PC-9 (cell line): ENCODE results near the gene LACTB. TPM values are rescaled to one million over a fixed set of nuclear protein-coding genes. Genes with fewer than 3 reads are reported as not detected.

ENCODE experiments used
- BruUV-seq: library from RNA; stranded (reverse); fragments of 400-500 nt; replicated peaks from 2 replicates; lab custom pipeline; 2021; lab: Mats Ljungman, UMichigan
- CTCF ChIA-PET: fragments of 300-600 bp; sonication (Branson Sonifier 250); formaldehyde crosslinking; loops from one replicate; lab custom pipeline; 2022; ENCODE audit warnings: antibody characterized with exemption; lab: Charles Lee
- POLR2A ChIA-PET: fragments of 300-600 bp; sonication (Branson Sonifier 250); formaldehyde crosslinking; loops from one replicate; lab custom pipeline; 2022; ENCODE audit warnings: antibody characterized with exemption; ENCODE audit not compliant: unreplicated experiment; lab: Charles Lee
- DNase-seq, 2 experiments: peaks; one replicate each; pipeline versions ENCODE4 v3.0.0 to v3.0.0-alpha.2; 2015 to 2022; ENCODE audit warnings: mixed read lengths in 1 of 2
- H2AFZ ChIP-seq: fragments of 200-600 bp; sonication (generic); 2 replicates; pipeline ENCODE4 v1.8.1; 2017; ENCODE audit warnings: antibody characterized with exemption
- H3F3A ChIP-seq: fragments of 200-600 bp; sonication (generic); 2 replicates; pipeline ENCODE4 v1.8.1; 2017; ENCODE audit warnings: antibody characterized with exemption, mild to moderate bottlenecking, low read depth; ENCODE audit not compliant: insufficient read depth
- H3K27ac ChIP-seq: fragments of 200-600 bp; sonication (generic); 2 replicates; pipeline ENCODE4 v1.6.1; 2016; ENCODE audit warnings: mixed run types
- H3K27me3 ChIP-seq: fragments of 200-600 bp; sonication (generic); 2 replicates; pipeline ENCODE4 v1.6.1; 2016; ENCODE audit warnings: low read depth, mixed run types; ENCODE audit not compliant: insufficient read depth
- H3K36me3 ChIP-seq: fragments of 200-600 bp; sonication (generic); 2 replicates; pipeline ENCODE4 v1.6.1; 2016; ENCODE audit warnings: low read depth, mixed run types
- H3K4me1 ChIP-seq: fragments of 200-600 bp; sonication (generic); replicated peaks from 2 replicates; pipeline ENCODE4 v1.6.1; 2016; ENCODE audit warnings: mixed run types; ENCODE audit not compliant: insufficient read depth
- H3K4me2 ChIP-seq: fragments of 200-600 bp; sonication (generic); 2 replicates; pipeline ENCODE4 v1.6.1; 2017; ENCODE audit warnings: mixed run types
- H3K4me3 ChIP-seq: fragments of 200-600 bp; sonication (generic); 2 replicates; pipeline ENCODE4 v1.6.1; 2016; ENCODE audit warnings: mixed run types
- H3K79me2 ChIP-seq: fragments of 200-600 bp; sonication (generic); 2 replicates; pipeline ENCODE4 v1.6.1; 2017; ENCODE audit warnings: low read depth, mixed run types
- H3K9me2 ChIP-seq: fragments of 200-600 bp; sonication (generic); 2 replicates; pipeline ENCODE4 v1.8.1; 2017; ENCODE audit warnings: mild to moderate bottlenecking; ENCODE audit not compliant: insufficient read depth
- H3K9me3 ChIP-seq: fragments of 200-600 bp; sonication (generic); 2 replicates; pipeline ENCODE4 v1.8.1; 2016; ENCODE audit warnings: low read depth; ENCODE audit not compliant: insufficient read depth
- H4K20me1 ChIP-seq: fragments of 200-600 bp; sonication (generic); 2 replicates; pipeline ENCODE4 v1.8.1; 2017; ENCODE audit not compliant: insufficient read depth
- CTCF ChIP-seq: fragments of 200-600 bp; sonication (generic); conservative IDR thresholded peaks from 2 replicates; pipeline ENCODE4 v1.6.1; 2017; ENCODE audit warnings: mixed run types, antibody characterized with exemption, mild to moderate bottlenecking, moderate library complexity
- EZH2 ChIP-seq: fragments of 200-600 bp; sonication (generic); IDR thresholded peaks from 2 replicates; pipeline ENCODE4 v1.8.0; 2017; ENCODE audit warnings: antibody characterized with exemption, low read depth
- intact Hi-C: fragments of 100-400 bp; cut with micrococcal nuclease; formaldehyde crosslinking; loops from one replicate; pipeline ENCODE4 v1.10.0; 2022; ENCODE audit not compliant: unreplicated experiment
- total RNA-seq: library from RNA; stranded (reverse); gene quantifications from 2 replicates; pipeline ENCODE4 v1.2.3, GENCODE V29; 2021

Gene LACTB
- total RNA-seq, 1 experiment from 2014 or later = 17.1 TPM

- Histone ChIP-seq H3K27me3 (no peaks in the 10 kb centered on the region), H3K9me2 (no peaks in the 10 kb centered on the region), H3K4me2 (no peak overlapping the region), H3K79me2 (no peaks in the 10 kb centered on the region), H3K36me3 (no peaks in the 10 kb centered on the region), H3K27ac (no peak overlapping the region), H3F3A (no peaks in the 10 kb centered on the region), H3K4me1 (no peaks in the 10 kb centered on the region), H3K4me3 (no peak overlapping the region), H4K20me1 (no peaks in the 10 kb centered on the region), H2AFZ (no peak overlapping the region), H3K9me3 (no peaks in the 10 kb centered on the region)
- BruUV-seq = no TSS peak
- intact Hi-C loops = no loop called here
- POLR2A ChIA-PET = no interaction called here
- TF ChIP-seq EZH2 (no peak), CTCF (no peak)
- CTCF ChIA-PET = no interaction called here
- no peak for DNase-seq
Measured at GRCh38 chr15:63085289-63085688, 36.4 kb upstream of the LACTB start.

GRCh38 chr15:63086271-63086670 is 35.4 kb upstream of the LACTB start:
- intact Hi-C loops = no loop called here
- TF ChIP-seq CTCF = no peak
- TF ChIP-seq EZH2 = no peak
- no TSS peak for BruUV-seq
- POLR2A ChIA-PET = interaction anchor here (0.6 kb wide), 1 partner anchor 235 kb away, joined by 3 read pairs; no protein-coding TSS in a partner anchor
- no peak for DNase-seq
- no peaks in the 10 kb centered on the region for H3K4me1 ChIP-seq
- no peaks in the 10 kb centered on the region for H3K36me3 ChIP-seq
- no peak overlapping the region for H2AFZ ChIP-seq
- H3K4me2 ChIP-seq = no peak overlapping the region
- H3K4me3 ChIP-seq = no peak overlapping the region
- no peaks in the 10 kb centered on the region for H4K20me1 ChIP-seq
- no peaks in the 10 kb centered on the region for H3K79me2 ChIP-seq
- H3K9me3 ChIP-seq = no peaks in the 10 kb centered on the region
- H3K9me2 ChIP-seq = no peaks in the 10 kb centered on the region
- H3K27me3 ChIP-seq = no peaks in the 10 kb centered on the region
- H3K27ac ChIP-seq = no peak overlapping the region
- CTCF ChIA-PET = no interaction called here
- H3F3A ChIP-seq = no peaks in the 10 kb centered on the region

GRCh38 chr15:63086947-63087346 is 34.7 kb upstream of the LACTB start:
- ChIA-PET CTCF (interaction anchor here (0.6 kb wide), 1 partner anchor 345 kb away, joined by 5 read pairs; no protein-coding TSS in a partner anchor), POLR2A (interaction anchor here (0.6 kb wide), 1 partner anchor 236 kb away, joined by 3 read pairs; no protein-coding TSS in a partner anchor)
- no peaks in the 10 kb centered on the region for H3K9me2 ChIP-seq
- H3K27me3 ChIP-seq = no peaks in the 10 kb centered on the region
- TF ChIP-seq CTCF = no peak
- no peak for TF ChIP-seq EZH2
- H3K4me1 ChIP-seq = no peaks in the 10 kb centered on the region
- no peaks in the 10 kb centered on the region for H4K20me1 ChIP-seq
- no peak for DNase-seq
- BruUV-seq = no TSS peak
- no peak overlapping the region for H3K27ac ChIP-seq
- no peak overlapping the region for H3K4me2 ChIP-seq
- no peaks in the 10 kb centered on the region for H3K36me3 ChIP-seq
- no peaks in the 10 kb centered on the region for H3K79me2 ChIP-seq
- H3F3A ChIP-seq = no peaks in the 10 kb centered on the region
- no peak overlapping the region for H3K4me3 ChIP-seq
- H2AFZ ChIP-seq = no peak overlapping the region
- intact Hi-C loops = no loop called here
- H3K9me3 ChIP-seq = no peaks in the 10 kb centered on the region
